ENCODE results near the gene CAPN14.

Gene CAPN14

DNA sequence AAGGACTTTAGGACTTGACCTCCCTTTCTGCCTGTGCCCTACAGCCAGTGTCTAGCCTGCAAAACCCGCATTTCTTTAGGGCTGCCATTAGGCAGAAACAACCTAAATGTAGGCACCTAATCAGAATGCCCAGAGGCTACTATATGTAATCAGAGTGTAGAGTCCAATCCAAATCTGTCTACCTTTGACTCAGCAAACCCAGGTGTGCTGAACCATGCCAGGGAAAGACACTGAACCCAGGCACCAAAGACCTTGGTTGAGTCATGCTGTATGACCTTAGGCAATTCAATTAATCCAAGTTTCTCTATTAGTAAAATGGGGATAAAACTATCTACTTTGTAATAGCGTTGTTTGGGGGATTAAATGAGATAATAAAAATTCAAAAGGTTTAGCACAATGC is 20.7 kb downstream of the CAPN14 start:
- H3K36me3 ChIP-seq (replicated peaks; ENCODE audit: insufficient read depth, low read length) = no peaks in the 10 kb centered on the region
- no peaks in the 10 kb centered on the region for H3K79me2 ChIP-seq (ENCODE audit: low read length)
- H3K9me3 ChIP-seq (replicated peaks; ENCODE audit: insufficient read depth, low read length) = no peaks in the 10 kb centered on the region
- no peak overlapping the region for H3K9ac ChIP-seq (ENCODE audit: low read length)
- no peaks in the 10 kb centered on the region for H4K20me1 ChIP-seq (ENCODE audit: insufficient read depth, low read length)
- H3K27ac ChIP-seq (ENCODE audit: low read length) = no peak overlapping the region
- no peak for TF ChIP-seq EZH2 (optimal IDR thresholded peaks at IDR 0.05; ENCODE audit: low read depth, low read length)
- TF ChIP-seq EZH2phosphoT487 (IDR thresholded peaks at IDR 0.05; ENCODE audit: low read length) = no peak
- TF ChIP-seq, protein P1, sequence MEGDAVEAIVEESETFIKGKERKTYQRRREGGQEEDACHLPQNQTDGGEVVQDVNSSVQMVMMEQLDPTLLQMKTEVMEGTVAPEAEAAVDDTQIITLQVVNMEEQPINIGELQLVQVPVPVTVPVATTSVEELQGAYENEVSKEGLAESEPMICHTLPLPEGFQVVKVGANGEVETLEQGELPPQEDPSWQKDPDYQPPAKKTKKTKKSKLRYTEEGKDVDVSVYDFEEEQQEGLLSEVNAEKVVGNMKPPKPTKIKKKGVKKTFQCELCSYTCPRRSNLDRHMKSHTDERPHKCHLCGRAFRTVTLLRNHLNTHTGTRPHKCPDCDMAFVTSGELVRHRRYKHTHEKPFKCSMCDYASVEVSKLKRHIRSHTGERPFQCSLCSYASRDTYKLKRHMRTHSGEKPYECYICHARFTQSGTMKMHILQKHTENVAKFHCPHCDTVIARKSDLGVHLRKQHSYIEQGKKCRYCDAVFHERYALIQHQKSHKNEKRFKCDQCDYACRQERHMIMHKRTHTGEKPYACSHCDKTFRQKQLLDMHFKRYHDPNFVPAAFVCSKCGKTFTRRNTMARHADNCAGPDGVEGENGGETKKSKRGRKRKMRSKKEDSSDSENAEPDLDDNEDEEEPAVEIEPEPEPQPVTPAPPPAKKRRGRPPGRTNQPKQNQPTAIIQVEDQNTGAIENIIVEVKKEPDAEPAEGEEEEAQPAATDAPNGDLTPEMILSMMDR (IDR thresholded peaks at IDR 0.05; ENCODE audit: low read length) = no peak
- no peaks in the 10 kb centered on the region for H3K4me1 ChIP-seq (ENCODE audit: low read length)
- no peaks in the 10 kb centered on the region for H3K9me2 ChIP-seq (replicated peaks; ENCODE audit: insufficient read depth, low read length)
- H3K4me2 ChIP-seq (ENCODE audit: low read depth, low read length) = no peak overlapping the region
- no peaks in the 10 kb centered on the region for H3K27me3 ChIP-seq (replicated peaks; ENCODE audit: insufficient read depth, low read length)
- no peak overlapping the region for H2AFZ ChIP-seq (ENCODE audit: low read length)
- H3F3A ChIP-seq (ENCODE audit: insufficient read depth, low read length) = no peaks in the 10 kb centered on the region
- no peak for DNase-seq
- no peak overlapping the region for H3K4me3 ChIP-seq (ENCODE audit: low read length)

DNA sequence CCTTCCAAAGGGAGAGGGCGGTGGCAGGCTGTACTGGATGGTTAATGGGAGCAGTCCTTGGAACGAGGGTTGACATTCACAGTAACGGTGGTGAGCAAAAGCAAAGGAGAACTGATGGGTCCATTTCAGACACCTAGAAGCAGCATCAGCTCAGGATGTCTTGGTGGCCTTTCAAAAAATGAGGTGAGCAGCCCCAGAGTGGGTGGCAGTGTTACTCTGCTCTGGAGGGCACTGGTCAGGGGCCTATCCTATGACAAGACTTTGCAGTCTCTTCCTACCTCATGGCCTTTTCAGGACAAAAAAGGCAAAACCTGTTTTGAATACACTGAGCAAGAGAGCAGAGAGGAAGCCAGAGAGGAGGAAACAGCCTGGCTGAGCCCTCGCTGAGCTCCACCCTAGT is 23.5 kb downstream of the CAPN14 start:
- Histone ChIP-seq H3K9me3 (replicated peaks; ENCODE audit: insufficient read depth, low read length) (no peaks in the 10 kb centered on the region), H3K4me3 (ENCODE audit: low read length) (no peak overlapping the region), H2AFZ (ENCODE audit: low read length) (no peak overlapping the region), H3K9ac (ENCODE audit: low read length) (no peak overlapping the region), H3K4me2 (ENCODE audit: low read depth, low read length) (no peak overlapping the region), H3K79me2 (ENCODE audit: low read length) (no peaks in the 10 kb centered on the region), H3F3A (ENCODE audit: insufficient read depth, low read length) (no peaks in the 10 kb centered on the region), H3K36me3 (replicated peaks; ENCODE audit: insufficient read depth, low read length) (no peaks in the 10 kb centered on the region), H3K4me1 (ENCODE audit: low read length) (no peaks in the 10 kb centered on the region), H4K20me1 (ENCODE audit: insufficient read depth, low read length) (no peaks in the 10 kb centered on the region), H3K27me3 (replicated peaks; ENCODE audit: insufficient read depth, low read length) (no peaks in the 10 kb centered on the region), H3K9me2 (replicated peaks; ENCODE audit: insufficient read depth, low read length) (no peaks in the 10 kb centered on the region), H3K27ac (ENCODE audit: low read length) (no peak overlapping the region)
- DNase-seq = no peak
- TF ChIP-seq EZH2 (optimal IDR thresholded peaks at IDR 0.05; ENCODE audit: low read depth, low read length) (no peak), EZH2phosphoT487 (IDR thresholded peaks at IDR 0.05; ENCODE audit: low read length) (no peak)
- TF ChIP-seq, protein P1 (IDR thresholded peaks at IDR 0.05; ENCODE audit: low read length) = no peak

- Histone ChIP-seq H2AFZ (ENCODE audit: low read length) (no peak overlapping the region), H3K4me2 (ENCODE audit: low read depth, low read length) (no peak overlapping the region), H3K36me3 (replicated peaks; ENCODE audit: insufficient read depth, low read length) (no peaks in the 10 kb centered on the region), H4K20me1 (ENCODE audit: insufficient read depth, low read length) (no peaks in the 10 kb centered on the region), H3K79me2 (ENCODE audit: low read length) (no peaks in the 10 kb centered on the region), H3K27ac (ENCODE audit: low read length) (no peak overlapping the region), H3K4me1 (ENCODE audit: low read length) (no peaks in the 10 kb centered on the region), H3K9me3 (replicated peaks; ENCODE audit: insufficient read depth, low read length) (no peaks in the 10 kb centered on the region), H3K9ac (ENCODE audit: low read length) (no peak overlapping the region), H3K9me2 (replicated peaks; ENCODE audit: insufficient read depth, low read length) (no peaks in the 10 kb centered on the region), H3F3A (ENCODE audit: insufficient read depth, low read length) (no peaks in the 10 kb centered on the region), H3K27me3 (replicated peaks; ENCODE audit: insufficient read depth, low read length) (no peaks in the 10 kb centered on the region), H3K4me3 (ENCODE audit: low read length) (no peak overlapping the region)
- TF ChIP-seq EZH2phosphoT487 (IDR thresholded peaks at IDR 0.05; ENCODE audit: low read length) = no peak
- TF ChIP-seq, protein P1 (IDR thresholded peaks at IDR 0.05; ENCODE audit: low read length) = no peak
- no peak for TF ChIP-seq EZH2 (optimal IDR thresholded peaks at IDR 0.05; ENCODE audit: low read depth, low read length)
- no peak for DNase-seq
These were observed 24.4 kb downstream of the CAPN14 start for GRCh38 chr2:31192851-31193392.

All from MM.1S (cell line).